DOHH2 (cell line): ENCODE measurements around the gene APELA.

Source experiments
- H3F3A ChIP-seq: fragments of 200-600 bp; sonication (generic), shearing (Covaris generic); 2 replicates; pipeline ENCODE4 v1.6.0; 2016; ENCODE audit warnings: antibody characterized with exemption, mild to moderate bottlenecking; ENCODE audit not compliant: control insufficient read depth, insufficient read depth
- H3K27ac ChIP-seq: fragments of 200-600 bp; sonication (generic); 2 replicates; pipeline ENCODE4 v1.5.1; 2014; ENCODE audit warnings: low read depth, mild to moderate bottlenecking, low read length, moderate library complexity
- H3K27me3 ChIP-seq: fragments of 200-600 bp; sonication (generic); 2 replicates; pipeline ENCODE4 v1.6.1; 2014; ENCODE audit warnings: mild to moderate bottlenecking, low read length, mixed read lengths; ENCODE audit not compliant: control insufficient read depth
- H3K36me3 ChIP-seq: fragments of 200-600 bp; sonication (generic); 2 replicates; pipeline ENCODE4 v1.6.1; 2014; ENCODE audit warnings: mild to moderate bottlenecking, low read length, moderate library complexity, mixed read lengths; ENCODE audit not compliant: control insufficient read depth
- H3K4me1 ChIP-seq: fragments of 200-600 bp; sonication (generic); 2 replicates; pipeline ENCODE4 v1.6.1; 2014; ENCODE audit warnings: mild to moderate bottlenecking, low read length, mixed read lengths; ENCODE audit not compliant: control insufficient read depth
- H3K4me2 ChIP-seq: fragments of 200-600 bp; sonication (generic); 2 replicates; pipeline ENCODE4 v1.6.0; 2014; ENCODE audit warnings: mild to moderate bottlenecking, low read length, moderate library complexity
- H3K4me3 ChIP-seq: fragments of 200-600 bp; sonication (generic); 2 replicates; pipeline ENCODE4 v1.5.1; 2014; ENCODE audit warnings: mild to moderate bottlenecking, low read length, mixed read lengths
- H3K79me2 ChIP-seq: fragments of 200-600 bp; sonication (generic); 2 replicates; pipeline ENCODE4 v1.6.1; 2014; ENCODE audit warnings: mild to moderate bottlenecking, low read length, mixed read lengths; ENCODE audit not compliant: control insufficient read depth
- H3K9me2 ChIP-seq: fragments of 200-600 bp; sonication (generic); replicated peaks from 2 replicates; pipeline ENCODE4 v1.6.1; 2014; ENCODE audit warnings: mild to moderate bottlenecking, low read length, mixed read lengths; ENCODE audit not compliant: control insufficient read depth
- H3K9me3 ChIP-seq: fragments of 200-600 bp; sonication (generic); 2 replicates; pipeline ENCODE4 v1.6.1; 2014; ENCODE audit warnings: antibody characterized with exemption, low read length, mixed read lengths; ENCODE audit not compliant: control insufficient read depth, insufficient read depth
- H4K20me1 ChIP-seq: fragments of 200-600 bp; sonication (generic); 2 replicates; pipeline ENCODE4 v1.6.0; 2014; ENCODE audit warnings: low read depth, mild to moderate bottlenecking, antibody characterized with exemption, low read length, moderate library complexity; ENCODE audit not compliant: control insufficient read depth, insufficient read depth
- CTCF ChIP-seq: fragments of 200-600 bp; sonication (generic); IDR thresholded peaks from one replicate; pipeline ENCODE4 v1.5.1; 2014; ENCODE audit warnings: antibody characterized with exemption, mild to moderate bottlenecking, low read depth, low read length; ENCODE audit not compliant: poor library complexity, severe bottlenecking
- EZH2phosphoT487 ChIP-seq: fragments of 200-600 bp; sonication (generic); IDR thresholded peaks from 2 replicates; pipeline ENCODE4 v1.6.1; 2017; ENCODE audit warnings: borderline replicate concordance, mild to moderate bottlenecking, antibody characterized with exemption, low read length, moderate library complexity, mixed read lengths

Gene APELA

GRCh38 chr4:164945146-164945545 is 68.2 kb downstream of the APELA start:
- Histone ChIP-seq H3K27me3 (no peaks in the 10 kb centered on the region), H3K27ac (no peak overlapping the region), H3K4me2 (no peak overlapping the region), H3K36me3 (no peaks in the 10 kb centered on the region), H3K9me3 (no peaks in the 10 kb centered on the region), H3K4me3 (no peak overlapping the region), H4K20me1 (no peaks in the 10 kb centered on the region), H3K79me2 (no peaks in the 10 kb centered on the region), H3F3A (no peaks in the 10 kb centered on the region), H3K9me2 (no peaks in the 10 kb centered on the region), H3K4me1 (no peaks in the 10 kb centered on the region)
- TF ChIP-seq EZH2phosphoT487, result no peak
- TF ChIP-seq CTCF, result no peak

- TF ChIP-seq EZH2phosphoT487 (no peak), CTCF (no peak)
- Histone ChIP-seq H3K27me3 (peaks cover 3% of the 10 kb centered on the region; the same call in 1 of the 2 replicates), H3K9me3 (no peaks in the 10 kb centered on the region), H3F3A (no peaks in the 10 kb centered on the region), H3K79me2 (no peaks in the 10 kb centered on the region), H3K4me3 (no peak overlapping the region), H3K4me1 (no peaks in the 10 kb centered on the region), H3K4me2 (no peak overlapping the region), H3K36me3 (no peaks in the 10 kb centered on the region), H3K27ac (no peak overlapping the region), H4K20me1 (no peaks in the 10 kb centered on the region), H3K9me2 (no peaks in the 10 kb centered on the region)
Observed at GRCh38 chr4:164946810-164947209, 69.8 kb downstream of the APELA start.
